Panc1 (cell line): Measurements from ENCODE around the gene ADAM12. TPM values are rescaled to one million over a fixed set of nuclear protein-coding genes. Genes with fewer than 3 reads are reported as not detected.

ENCODE experiments used
- ATAC-seq: fragments of 200-7000 bp; cut with Tn5 transposase; 2 replicates; pipeline ENCODE4 v1.9.1; 2020; ENCODE audit warnings: mild to moderate bottlenecking, moderate library complexity
- BruUV-seq: library from RNA; stranded (reverse); fragments of 400-500 nt; replicated peaks from 2 replicates; lab custom pipeline; 2021; lab: Mats Ljungman, UMichigan
- CTCF ChIA-PET: fragments of 300-600 bp; sonication (Branson Sonifier 250); formaldehyde crosslinking; loops from one replicate; lab custom pipeline; 2022; ENCODE audit warnings: antibody characterized with exemption; lab: Charles Lee
- POLR2A ChIA-PET: fragments of 300-600 bp; sonication (Branson Sonifier 250); formaldehyde crosslinking; loops from one replicate; lab custom pipeline; 2022; ENCODE audit warnings: antibody characterized with exemption; lab: Charles Lee
- DNase-seq: peaks from one replicate; pipeline ENCODE4 v3.0.0-alpha.2; 2010; ENCODE audit warnings: low read depth, low spot score
- H3K27ac ChIP-seq: 2 replicates; pipeline ENCODE4 v1.5.1; 2011; ENCODE audit warnings: mild to moderate bottlenecking, low read length, inconsistent platforms
- H3K27me3 ChIP-seq: fragments of 200-500 bp; sonication (Bioruptor generic); 2 replicates; pipeline ENCODE4 v1.6.0; 2014; ENCODE audit warnings: low read length, inconsistent platforms; ENCODE audit not compliant: control insufficient read depth, insufficient read depth
- H3K36me3 ChIP-seq: fragments of 200-500 bp; sonication (Bioruptor generic); 2 replicates; pipeline ENCODE4 v1.5.1; 2014; ENCODE audit warnings: inconsistent platforms, mild to moderate bottlenecking, low read length, moderate library complexity; ENCODE audit not compliant: control insufficient read depth, insufficient read depth
- H3K4me1 ChIP-seq: 2 replicates; pipeline ENCODE4 v1.5.1; 2011; ENCODE audit warnings: inconsistent platforms, mild to moderate bottlenecking, low read length, moderate library complexity; ENCODE audit not compliant: control insufficient read depth, insufficient read depth
- H3K4me3 ChIP-seq, 2 experiments: 2 replicates each; pipeline ENCODE4 v1.5.1; 2011 to 2012; ENCODE audit warnings: low read depth in 2 of 2, low read length in 2 of 2, mild to moderate bottlenecking in 2 of 2, inconsistent platforms in 1 of 2, moderate library complexity in 1 of 2
- H3K9me3 ChIP-seq: fragments of 200-500 bp; sonication (Bioruptor generic); 2 replicates; pipeline ENCODE4 v1.5.1; 2014; ENCODE audit warnings: low read depth, mild to moderate bottlenecking, inconsistent platforms, low read length, moderate library complexity; ENCODE audit not compliant: control insufficient read depth, insufficient read depth
- POLR2AphosphoS5 ChIP-seq: IDR thresholded peaks from 2 replicates; pipeline ENCODE4 v1.6.1; 2012; ENCODE audit warnings: mild to moderate bottlenecking, low read depth, low read length, moderate library complexity
- SIN3A ChIP-seq: IDR thresholded peaks from 2 replicates; pipeline ENCODE4 v1.6.1; 2012; ENCODE audit warnings: low read depth, mild to moderate bottlenecking, low read length, moderate library complexity, borderline replicate concordance; ENCODE audit not compliant: insufficient read depth
- TCF7L2 ChIP-seq: IDR thresholded peaks from 2 replicates; pipeline ENCODE4 v1.6.1; 2011; ENCODE audit warnings: mild to moderate bottlenecking, low read depth, low read length, inconsistent platforms
- in situ Hi-C: cut with HindIII; loops from 2 replicates; pipeline ENCODE4 v1.10.0; 2016; ENCODE audit warnings: low sequenced_read_pairs, low pct_unique_long_range_greater_than_20kb
- intact Hi-C: fragments of 100-400 bp; cut with micrococcal nuclease; formaldehyde crosslinking; loops from one replicate; pipeline ENCODE4 v1.10.0; 2022; ENCODE audit not compliant: unreplicated experiment
- total RNA-seq: library from RNA; stranded (reverse); gene quantifications from one replicate; pipeline ENCODE4 v1.2.1, GENCODE V29; 2021; ENCODE audit not compliant: unreplicated experiment
- TF ChIP-seq, protein P1 (sequence below): fragments of 450-650 bp; IDR thresholded peaks from 2 replicates; pipeline ENCODE4 v1.5.1; 2017; ENCODE audit warnings: mild to moderate bottlenecking
- TF ChIP-seq, protein P2 (sequence below), 2 experiments: IDR thresholded peaks; 2 replicates each; pipeline ENCODE4 v1.6.1; 2011 to 2012; ENCODE audit warnings: low read depth in 2 of 2, control low read depth in 1 of 2, low read length in 1 of 2, mild to moderate bottlenecking in 1 of 2, moderate library complexity in 1 of 2; ENCODE audit not compliant: insufficient read depth in 1 of 2

ADAM12 gene
- total RNA-seq, 1 experiment from 2014 or later: 0.10 TPM

DNA sequence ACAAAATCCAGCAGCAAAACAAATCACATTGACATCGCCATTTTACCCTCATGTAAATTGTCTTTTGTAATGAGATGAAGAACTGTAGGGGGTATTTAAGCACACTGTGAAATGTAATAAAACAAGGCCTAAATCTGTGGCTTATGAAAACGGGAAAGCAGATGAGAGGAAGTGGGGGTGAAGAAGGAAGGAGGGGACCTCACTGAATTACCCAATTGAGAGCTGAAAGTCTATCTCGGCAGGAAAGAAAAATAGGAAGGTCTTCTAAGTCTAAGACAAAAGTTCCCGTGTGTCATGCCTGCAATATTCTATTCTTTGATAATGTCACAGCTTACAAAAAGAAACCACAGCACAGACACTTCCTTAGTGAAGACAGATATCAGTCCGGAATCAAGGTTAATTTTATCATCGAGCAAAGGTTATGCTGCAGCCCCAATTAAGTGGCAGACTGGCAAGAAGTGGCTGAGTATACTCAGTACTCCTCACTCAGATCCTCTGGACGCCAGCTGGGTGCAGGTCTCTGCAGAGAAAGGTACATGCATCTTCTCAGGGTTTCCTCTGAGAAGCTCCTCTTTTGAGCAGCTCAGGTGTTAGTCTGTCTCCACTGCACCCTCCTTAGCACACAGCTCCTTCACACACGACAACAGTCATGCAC, 252.2 kb downstream of the ADAM12 start:
- ChIA-PET POLR2A (no interaction called here), CTCF (interaction anchor here (0.5 to 0.7 kb wide), 2 partner anchors 11 to 368 kb away, joined by 3 to 4 read pairs; no protein-coding TSS in a partner anchor)
- H3K4me1 ChIP-seq: no peaks in the 10 kb centered on the region
- H3K36me3 ChIP-seq: no peaks in the 10 kb centered on the region
- in situ Hi-C loops: no loop called here
- intact Hi-C loops: no loop called here
- no peak overlapping the region for H3K4me3 ChIP-seq
- no TSS peak for BruUV-seq
- no peak for ATAC-seq
- H3K27ac ChIP-seq: no peak overlapping the region
- TF ChIP-seq POLR2AphosphoS5: no peak
- no peak for TF ChIP-seq TCF7L2
- TF ChIP-seq, protein P1, sequence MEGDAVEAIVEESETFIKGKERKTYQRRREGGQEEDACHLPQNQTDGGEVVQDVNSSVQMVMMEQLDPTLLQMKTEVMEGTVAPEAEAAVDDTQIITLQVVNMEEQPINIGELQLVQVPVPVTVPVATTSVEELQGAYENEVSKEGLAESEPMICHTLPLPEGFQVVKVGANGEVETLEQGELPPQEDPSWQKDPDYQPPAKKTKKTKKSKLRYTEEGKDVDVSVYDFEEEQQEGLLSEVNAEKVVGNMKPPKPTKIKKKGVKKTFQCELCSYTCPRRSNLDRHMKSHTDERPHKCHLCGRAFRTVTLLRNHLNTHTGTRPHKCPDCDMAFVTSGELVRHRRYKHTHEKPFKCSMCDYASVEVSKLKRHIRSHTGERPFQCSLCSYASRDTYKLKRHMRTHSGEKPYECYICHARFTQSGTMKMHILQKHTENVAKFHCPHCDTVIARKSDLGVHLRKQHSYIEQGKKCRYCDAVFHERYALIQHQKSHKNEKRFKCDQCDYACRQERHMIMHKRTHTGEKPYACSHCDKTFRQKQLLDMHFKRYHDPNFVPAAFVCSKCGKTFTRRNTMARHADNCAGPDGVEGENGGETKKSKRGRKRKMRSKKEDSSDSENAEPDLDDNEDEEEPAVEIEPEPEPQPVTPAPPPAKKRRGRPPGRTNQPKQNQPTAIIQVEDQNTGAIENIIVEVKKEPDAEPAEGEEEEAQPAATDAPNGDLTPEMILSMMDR: no peak
- TF ChIP-seq, protein P2, sequence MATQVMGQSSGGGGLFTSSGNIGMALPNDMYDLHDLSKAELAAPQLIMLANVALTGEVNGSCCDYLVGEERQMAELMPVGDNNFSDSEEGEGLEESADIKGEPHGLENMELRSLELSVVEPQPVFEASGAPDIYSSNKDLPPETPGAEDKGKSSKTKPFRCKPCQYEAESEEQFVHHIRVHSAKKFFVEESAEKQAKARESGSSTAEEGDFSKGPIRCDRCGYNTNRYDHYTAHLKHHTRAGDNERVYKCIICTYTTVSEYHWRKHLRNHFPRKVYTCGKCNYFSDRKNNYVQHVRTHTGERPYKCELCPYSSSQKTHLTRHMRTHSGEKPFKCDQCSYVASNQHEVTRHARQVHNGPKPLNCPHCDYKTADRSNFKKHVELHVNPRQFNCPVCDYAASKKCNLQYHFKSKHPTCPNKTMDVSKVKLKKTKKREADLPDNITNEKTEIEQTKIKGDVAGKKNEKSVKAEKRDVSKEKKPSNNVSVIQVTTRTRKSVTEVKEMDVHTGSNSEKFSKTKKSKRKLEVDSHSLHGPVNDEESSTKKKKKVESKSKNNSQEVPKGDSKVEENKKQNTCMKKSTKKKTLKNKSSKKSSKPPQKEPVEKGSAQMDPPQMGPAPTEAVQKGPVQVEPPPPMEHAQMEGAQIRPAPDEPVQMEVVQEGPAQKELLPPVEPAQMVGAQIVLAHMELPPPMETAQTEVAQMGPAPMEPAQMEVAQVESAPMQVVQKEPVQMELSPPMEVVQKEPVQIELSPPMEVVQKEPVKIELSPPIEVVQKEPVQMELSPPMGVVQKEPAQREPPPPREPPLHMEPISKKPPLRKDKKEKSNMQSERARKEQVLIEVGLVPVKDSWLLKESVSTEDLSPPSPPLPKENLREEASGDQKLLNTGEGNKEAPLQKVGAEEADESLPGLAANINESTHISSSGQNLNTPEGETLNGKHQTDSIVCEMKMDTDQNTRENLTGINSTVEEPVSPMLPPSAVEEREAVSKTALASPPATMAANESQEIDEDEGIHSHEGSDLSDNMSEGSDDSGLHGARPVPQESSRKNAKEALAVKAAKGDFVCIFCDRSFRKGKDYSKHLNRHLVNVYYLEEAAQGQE (IDR thresholded peaks at IDR 0.05; ENCODE audit: insufficient read depth in 1 of 2, low read depth in 2 of 2, low read length in 1 of 2): no peak
- no peak for TF ChIP-seq SIN3A
- H3K9me3 ChIP-seq: peaks cover 5% of the 10 kb centered on the region; the same call in 1 of the 2 replicates
- no peak for DNase-seq
- H3K27me3 ChIP-seq: no peaks in the 10 kb centered on the region

DNA sequence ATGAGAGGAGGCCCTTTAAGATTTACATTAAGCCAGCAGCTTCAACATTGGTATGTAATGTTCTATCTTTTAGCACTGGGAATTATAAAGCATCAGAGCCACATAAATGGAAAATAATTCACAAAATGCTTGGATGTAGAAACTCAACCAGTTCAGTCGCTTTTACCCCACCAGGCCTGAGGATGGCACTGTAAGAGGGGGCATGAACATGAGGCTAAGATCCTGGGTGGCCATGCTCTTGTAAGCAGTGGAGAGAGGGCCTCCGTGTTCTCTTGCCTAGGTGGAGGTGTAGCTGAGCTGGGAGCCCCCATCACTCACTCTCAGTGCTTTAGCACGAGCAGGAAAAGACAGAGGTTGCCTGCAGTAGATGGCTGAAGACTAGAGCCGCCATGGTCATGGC, 253.1 kb downstream of the ADAM12 start:
- Histone ChIP-seq H3K9me3 (peaks cover 5% of the 10 kb centered on the region; the same call in 1 of the 2 replicates), H3K27me3 (no peaks in the 10 kb centered on the region), H3K4me3 (no peak overlapping the region), H3K36me3 (no peaks in the 10 kb centered on the region), H3K27ac (no peak overlapping the region), H3K4me1 (no peaks in the 10 kb centered on the region)
- no peak for ATAC-seq
- TF ChIP-seq, protein P2 (IDR thresholded peaks at IDR 0.05; ENCODE audit: insufficient read depth in 1 of 2, low read depth in 2 of 2, low read length in 1 of 2): no peak
- no peak for TF ChIP-seq SIN3A
- BruUV-seq: no TSS peak
- ChIA-PET CTCF (no interaction called here), POLR2A (no interaction called here)
- intact Hi-C loops (no loop called here), in situ Hi-C loops (no loop called here)
- DNase-seq: no peak
